SU-DHL-6 (cell line): ENCODE measurements around the gene SORCS2.

Source experiments
- EZH2phosphoT487 ChIP-seq: fragments of 200-600 bp; sonication (generic), shearing (Covaris generic); conservative IDR thresholded peaks from 2 replicates; pipeline ENCODE4 v1.6.1; 2018; ENCODE audit warnings: mild to moderate bottlenecking, antibody characterized with exemption, low read length, moderate library complexity, mixed read lengths
- TF ChIP-seq, protein P1 (sequence below): fragments of 200-600 bp; sonication (generic); IDR thresholded peaks from one replicate; pipeline ENCODE4 v1.5.1; 2017; ENCODE audit warnings: antibody characterized with exemption, mild to moderate bottlenecking, low read length, moderate library complexity; ENCODE audit not compliant: insufficient read depth, poor library complexity, severe bottlenecking

DNA sequence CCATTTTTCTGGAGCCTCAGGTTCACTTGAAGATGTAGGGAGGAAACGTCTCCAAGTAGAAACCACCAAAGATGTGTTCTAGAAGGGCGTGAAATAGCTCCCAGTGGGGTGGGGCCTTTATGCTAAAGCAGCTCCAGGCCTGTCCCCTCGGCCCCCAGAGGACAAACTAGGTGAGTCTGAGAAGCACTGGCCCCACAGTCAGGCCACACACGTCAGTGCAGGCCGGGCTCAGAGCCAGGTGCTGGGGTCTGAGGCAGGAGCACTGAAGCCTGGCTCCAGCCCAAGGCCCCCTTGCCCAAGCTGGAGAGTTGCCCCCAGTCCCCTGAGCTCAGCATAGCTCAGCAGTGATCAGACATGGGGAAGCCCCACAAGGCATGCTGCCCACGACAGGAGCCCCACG lies 337.7 kb downstream of the SORCS2 start:
- TF ChIP-seq, protein P1, sequence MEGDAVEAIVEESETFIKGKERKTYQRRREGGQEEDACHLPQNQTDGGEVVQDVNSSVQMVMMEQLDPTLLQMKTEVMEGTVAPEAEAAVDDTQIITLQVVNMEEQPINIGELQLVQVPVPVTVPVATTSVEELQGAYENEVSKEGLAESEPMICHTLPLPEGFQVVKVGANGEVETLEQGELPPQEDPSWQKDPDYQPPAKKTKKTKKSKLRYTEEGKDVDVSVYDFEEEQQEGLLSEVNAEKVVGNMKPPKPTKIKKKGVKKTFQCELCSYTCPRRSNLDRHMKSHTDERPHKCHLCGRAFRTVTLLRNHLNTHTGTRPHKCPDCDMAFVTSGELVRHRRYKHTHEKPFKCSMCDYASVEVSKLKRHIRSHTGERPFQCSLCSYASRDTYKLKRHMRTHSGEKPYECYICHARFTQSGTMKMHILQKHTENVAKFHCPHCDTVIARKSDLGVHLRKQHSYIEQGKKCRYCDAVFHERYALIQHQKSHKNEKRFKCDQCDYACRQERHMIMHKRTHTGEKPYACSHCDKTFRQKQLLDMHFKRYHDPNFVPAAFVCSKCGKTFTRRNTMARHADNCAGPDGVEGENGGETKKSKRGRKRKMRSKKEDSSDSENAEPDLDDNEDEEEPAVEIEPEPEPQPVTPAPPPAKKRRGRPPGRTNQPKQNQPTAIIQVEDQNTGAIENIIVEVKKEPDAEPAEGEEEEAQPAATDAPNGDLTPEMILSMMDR = no peak
- TF ChIP-seq EZH2phosphoT487 = no peak
